GM12864 (cell line): Measurements from ENCODE around the gene LCT.
A peak's percentile ranks its signal among the peaks of the same experiment; 100 is the strongest.
"Not testable (repeated sequence)": the region's sequence is repeated elsewhere in the genome, so short reads cannot be mapped to it uniquely, and the experiment has no call there.

ENCODE experiments used
- DNase-seq: peaks from one replicate; pipeline ENCODE4 v3.0.0-alpha.2; 2011; ENCODE audit warnings: low read depth
- H3K4me3 ChIP-seq: 2 replicates; pipeline ENCODE4 v1.5.1; 2011; ENCODE audit warnings: mild to moderate bottlenecking, low read depth, low read length, control low read depth
- CTCF ChIP-seq: IDR thresholded peaks from 2 replicates; pipeline ENCODE4 v1.5.1; 2011; ENCODE audit warnings: low read depth, mild to moderate bottlenecking, moderate library complexity, low read length, control low read depth, inconsistent platforms; ENCODE audit errors: missing control alignments

The LCT gene

GRCh38 chr2:135812907-135813511, 24.0 kb downstream of the LCT start:
- no peak overlapping the region for H3K4me3 ChIP-seq
- no peak for DNase-seq
- no peak for TF ChIP-seq CTCF

- not testable (repeated sequence) for DNase-seq, H3K4me3 ChIP-seq
Observed at GRCh38 chr2:135807874-135808273, 29.1 kb downstream of the LCT start.

GRCh38 chr2:135803278-135803677, 33.7 kb downstream of the LCT start:
- no peak for TF ChIP-seq CTCF
- DNase-seq, result no peak
- H3K4me3 ChIP-seq, result no peak overlapping the region

GRCh38 chr2:135802350-135802749, 34.6 kb downstream of the LCT start:
- DNase-seq, result no peak
- TF ChIP-seq CTCF, result no peak
- H3K4me3 ChIP-seq, result no peak overlapping the region

- no peak for DNase-seq
- TF ChIP-seq CTCF, result peak; percentile 26
- H3K4me3 ChIP-seq, result no peak overlapping the region
Observed at GRCh38 chr2:135800513-135801460, 36.2 kb downstream of the LCT start.

- no peak for DNase-seq
- TF ChIP-seq CTCF, result peak; percentile 32
- H3K4me3 ChIP-seq, result no peak overlapping the region
Observed at GRCh38 chr2:135799738-135800137, 37.2 kb downstream of the LCT start.

- no peak for DNase-seq
- TF ChIP-seq CTCF, result peak; percentile 52
- H3K4me3 ChIP-seq, result no peak overlapping the region
Observed at GRCh38 chr2:135798762-135799161, 38.2 kb downstream of the LCT start.
